SK-N-SH (cell line): ENCODE results near the gene PSMC2.

ENCODE experiments used
- CTCF ChIP-seq: fragments of 200-600 bp; sonication (generic); IDR thresholded peaks from 2 replicates; pipeline ENCODE4 v1.6.1; 2017; ENCODE audit warnings: antibody characterized with exemption, mild to moderate bottlenecking, moderate library complexity
- EP300 ChIP-seq, 2 experiments: IDR thresholded peaks; 2 replicates each; pipeline versions ENCODE4 v1.4.0 to v1.6.1; 2012; ENCODE audit warnings: borderline replicate concordance in 1 of 2, low read depth in 1 of 2, low read length in 1 of 2
- MAX ChIP-seq: IDR thresholded peaks from 2 replicates; pipeline ENCODE4 v1.4.0; 2012; ENCODE audit warnings: low read depth
- USF2 ChIP-seq: fragments of 150-350 bp; IDR thresholded peaks from 2 replicates; pipeline ENCODE4 v1.6.1; 2017; ENCODE audit warnings: antibody characterized with exemption, low read length, low read depth, borderline replicate concordance

- TF ChIP-seq USF2 (no peak), EP300 (IDR thresholded peaks at IDR 0.05; ENCODE audit: borderline replicate concordance in 1 of 2, low read depth in 1 of 2, low read length in 1 of 2) (no peak), CTCF (no peak), MAX (no peak)
These were observed 31.0 kb upstream of the PSMC2 start for GRCh38 chr7:103316380-103316941.
